Measurements from ENCODE around the gene VPS18.

- TF ChIP-seq EZH2 (IDR thresholded peaks at IDR 0.05; ENCODE audit: insufficient read depth, poor library complexity, severe bottlenecking): no peak
- TF ChIP-seq EZH2phosphoT487 (IDR thresholded peaks at IDR 0.05; ENCODE audit: insufficient read depth, low read depth): no peak
These were observed 36.5 kb upstream of the VPS18 start for GRCh38 chr15:40857601-40858341.

Data from GM23248 (cell line).